Progenitor cell of endocrine pancreas (in vitro differentiated cells): ENCODE measurements around the gene RET. TPM values are rescaled to one million over a fixed set of nuclear protein-coding genes. Genes with fewer than 3 reads are reported as not detected.

Experiments used
- DNase-seq: peaks from one replicate; pipeline ENCODE4 v3.0.0; 2021; ENCODE audit warnings: low spot score; ENCODE audit not compliant: unreplicated experiment
- H3K27ac Mint-ChIP-seq: 2 replicates; pipeline ENCODE4 v1.8.0; 2021; ENCODE audit warnings: mild to moderate bottlenecking, moderate library complexity, mixed read lengths
- H3K27me3 Mint-ChIP-seq: 2 replicates; pipeline ENCODE4 v1.8.0; 2021; ENCODE audit warnings: mixed read lengths
- H3K36me3 Mint-ChIP-seq: 2 replicates; pipeline ENCODE4 v1.8.0; 2022; ENCODE audit warnings: mixed read lengths; ENCODE audit not compliant: insufficient read depth
- H3K4me1 Mint-ChIP-seq: 2 replicates; pipeline ENCODE4 v1.8.0; 2021; ENCODE audit warnings: low read depth, mixed read lengths
- H3K4me3 Mint-ChIP-seq: 2 replicates; pipeline ENCODE4 v1.8.0; 2021; ENCODE audit warnings: low read depth, mild to moderate bottlenecking, moderate library complexity, mixed read lengths
- H3K9me3 Mint-ChIP-seq: 2 replicates; pipeline ENCODE4 v1.8.0; 2021; ENCODE audit warnings: low read depth, mixed read lengths
- CTCF ChIP-seq: fragments of 200-600 bp; sonication (generic); IDR thresholded peaks from one replicate; pipeline ENCODE4 v1.5.0; 2021; ENCODE audit warnings: antibody characterized with exemption, mild to moderate bottlenecking; ENCODE audit not compliant: unreplicated experiment
- total RNA-seq: library from RNA; stranded (reverse); gene quantifications from 2 replicates; pipeline ENCODE4 v1.2.1, GENCODE V29; 2021

RET gene
- total RNA-seq, 1 donor from 2014 or later: 1.5 TPM

GRCh38 chr10:43116596-43116995, 39.7 kb downstream of the RET start:
- DNase-seq: no peak

GRCh38 chr10:43117031-43117776, 40.3 kb downstream of the RET start:
- Mint-ChIP-seq H3K27ac (no peak overlapping the region), H3K4me3 (no peak overlapping the region), H3K36me3 (no peaks in the 10 kb centered on the region), H3K27me3 (peaks cover 4% of the 10 kb centered on the region), H3K9me3 (no peaks in the 10 kb centered on the region), H3K4me1 (no peaks in the 10 kb centered on the region)
- DNase-seq: no peak
- no peak for TF ChIP-seq CTCF

More at GRCh38 chr10:43116596-43116995, 39.7 kb downstream of the RET start:
- Mint-ChIP-seq H3K27ac (no peak overlapping the region), H3K4me1 (no peaks in the 10 kb centered on the region), H3K27me3 (peaks cover 4% of the 10 kb centered on the region), H3K36me3 (no peaks in the 10 kb centered on the region), H3K4me3 (no peak overlapping the region), H3K9me3 (no peaks in the 10 kb centered on the region)
- no peak for TF ChIP-seq CTCF

GRCh38 chr10:43117777-43118583, 41.1 kb downstream of the RET start:
- no peak overlapping the region for H3K27ac Mint-ChIP-seq
- H3K4me1 Mint-ChIP-seq: no peaks in the 10 kb centered on the region
- peaks cover 4% of the 10 kb centered on the region for H3K27me3 Mint-ChIP-seq
- H3K9me3 Mint-ChIP-seq: no peaks in the 10 kb centered on the region
- TF ChIP-seq CTCF: no peak
- DNase-seq: no peak
- H3K4me3 Mint-ChIP-seq: no peak overlapping the region
- H3K36me3 Mint-ChIP-seq: no peaks in the 10 kb centered on the region

- Mint-ChIP-seq H3K36me3 (no peaks in the 10 kb centered on the region), H3K4me3 (no peak overlapping the region), H3K27me3 (peaks cover 4% of the 10 kb centered on the region), H3K9me3 (no peaks in the 10 kb centered on the region), H3K4me1 (no peaks in the 10 kb centered on the region), H3K27ac (no peak overlapping the region)
- DNase-seq: no peak
- TF ChIP-seq CTCF: no peak
Measured at GRCh38 chr10:43118631-43119415, 42.0 kb downstream of the RET start.
